GM12878 (cell line): ENCODE results near the gene DCAF11. TPM values are rescaled to one million over a fixed set of nuclear protein-coding genes. Genes with fewer than 3 reads are reported as not detected.

Experiments used
- ATAC-seq: fragments of 200-7000 bp; cut with Tn5 transposase; 3 replicates; pipeline ENCODE4 v1.9.1; 2020; ENCODE audit warnings: mild to moderate bottlenecking, moderate library complexity
- BruUV-seq: library from RNA; stranded (reverse); fragments of 400-500 nt; replicated peaks from 2 replicates; lab custom pipeline; 2021; lab: Mats Ljungman, UMichigan
- CTCF ChIA-PET: fragments of 300-600 bp; sonication (Branson Sonifier 250); formaldehyde crosslinking; extraction: SDS; loops from one replicate; lab custom pipeline; 2021; ENCODE audit warnings: inconsistent platforms; lab: Yijun Ruan, JAX
- POLR2A ChIA-PET: fragments of 350-600 bp; formaldehyde crosslinking; extraction: SDS; loops from one replicate; lab custom pipeline; 2021; ENCODE audit warnings: inconsistent platforms; lab: Charles Lee
- RAD21 ChIA-PET: fragments of 300-600 bp; sonication (Branson Sonifier 250); formaldehyde crosslinking; loops from one replicate; lab custom pipeline; 2023; ENCODE audit warnings: antibody characterized with exemption; ENCODE audit not compliant: unreplicated experiment; lab: Charles Lee
- SMC1A ChIA-PET: fragments of 300-600 bp; sonication (Branson Sonifier 250); formaldehyde crosslinking; loops from one replicate; lab custom pipeline; 2023; ENCODE audit not compliant: unreplicated experiment, uncharacterized antibody; lab: Charles Lee
- DNase-seq: peaks from one replicate; pipeline ENCODE4 v3.0.0-alpha.2; 2011; ENCODE audit warnings: low read depth, low spot score
- FAIRE-seq: peaks from 3 replicates; lab custom pipeline; 2011; peaks lifted over from hg19 to GRCh38; lab: Jason Lieb, UNC
- H2AFZ ChIP-seq: 2 replicates; pipeline ENCODE4 v1.6.0; 2011; ENCODE audit warnings: low read depth, low read length, control low read depth; ENCODE audit not compliant: control insufficient read depth
- H3K27ac ChIP-seq: 2 replicates; pipeline ENCODE4 v1.5.1; 2011; ENCODE audit warnings: control low read depth; ENCODE audit not compliant: control insufficient read depth, insufficient read depth
- H3K27me3 ChIP-seq, 2 experiments: replicated peaks in 1 of 2; 2 replicates each; pipeline versions ENCODE4 v1.6.0 to v1.6.1; 2011; ENCODE audit warnings: low read length in 1 of 2; ENCODE audit not compliant: control insufficient read depth in 2 of 2, insufficient read depth in 2 of 2
- H3K36me3 ChIP-seq, 2 experiments: 2 replicates each; pipeline ENCODE4 v1.5.1; 2011; ENCODE audit warnings: low read length in 1 of 2; ENCODE audit not compliant: control insufficient read depth in 2 of 2, insufficient read depth in 2 of 2
- H3K4me1 ChIP-seq: 2 replicates; pipeline ENCODE4 v1.6.1; 2011; ENCODE audit warnings: mild to moderate bottlenecking, low read length, moderate library complexity, mixed read lengths; ENCODE audit not compliant: control insufficient read depth, insufficient read depth
- H3K4me2 ChIP-seq: 2 replicates; pipeline ENCODE4 v1.6.0; 2011; ENCODE audit warnings: control low read depth; ENCODE audit not compliant: control insufficient read depth, insufficient read depth
- H3K4me3 ChIP-seq: fragments of 200-600 bp; sonication (generic); 2 replicates; pipeline ENCODE4 v1.5.1; 2016
- H3K79me2 ChIP-seq: 2 replicates; pipeline ENCODE4 v1.6.0; 2011; ENCODE audit warnings: low read length; ENCODE audit not compliant: control insufficient read depth, insufficient read depth
- H3K9ac ChIP-seq: 2 replicates; pipeline ENCODE4 v1.8.0; 2011; ENCODE audit warnings: low read length, control low read depth, mixed read lengths; ENCODE audit not compliant: control insufficient read depth, insufficient read depth
- H3K9me3 ChIP-seq: replicated peaks from 3 replicates; pipeline ENCODE4 v1.5.1; 2011; ENCODE audit warnings: mild to moderate bottlenecking, low read length; ENCODE audit not compliant: control insufficient read depth, insufficient read depth
- H4K20me1 ChIP-seq: 2 replicates; pipeline ENCODE4 v1.6.0; 2011; ENCODE audit not compliant: control insufficient read depth, insufficient read depth
- BCL3 ChIP-seq: IDR thresholded peaks from 2 replicates; pipeline ENCODE4 v1.6.1; 2011; ENCODE audit warnings: borderline replicate concordance, low read depth, mild to moderate bottlenecking, moderate library complexity, low read length; ENCODE audit not compliant: insufficient read depth, poor library complexity, severe bottlenecking
- CBFB ChIP-seq: IDR thresholded peaks from 2 replicates; pipeline ENCODE4 v1.6.1; 2016; ENCODE audit warnings: antibody characterized with exemption, low read depth
- ETV6 ChIP-seq, 2 experiments: fragments of 450-650 bp in 1 of 2; IDR thresholded peaks in 1 of 2; conservative IDR thresholded peaks in 1 of 2; 2 replicates each; pipeline ENCODE4 v1.6.1; 2014; ENCODE audit warnings: antibody characterized with exemption in 1 of 2, borderline replicate concordance in 1 of 2, low read depth in 1 of 2, mild to moderate bottlenecking in 1 of 2, moderate library complexity in 1 of 2
- HDAC6 ChIP-seq: fragments of 200-600 bp; sonication (generic); IDR thresholded peaks from one replicate; pipeline ENCODE4 v1.8.0; 2017; ENCODE audit warnings: antibody characterized with exemption; ENCODE audit not compliant: unreplicated experiment
- KAT2A ChIP-seq: conservative IDR thresholded peaks from 2 replicates; pipeline ENCODE4 v1.6.1; 2011; ENCODE audit warnings: low read depth, low read length; ENCODE audit not compliant: control insufficient read depth
- LARP7 ChIP-seq: fragments of 450-650 bp; IDR thresholded peaks from 2 replicates; pipeline ENCODE4 v1.6.1; 2017; ENCODE audit warnings: mild to moderate bottlenecking
- MXI1 ChIP-seq: fragments of 150-350 bp; IDR thresholded peaks from 2 replicates; pipeline ENCODE4 v1.6.1; 2011; ENCODE audit warnings: low read depth, mild to moderate bottlenecking, inconsistent platforms, low read length, improper control_type of control experiment
- SIN3A ChIP-seq: IDR thresholded peaks from 2 replicates; pipeline ENCODE4 v1.6.1; 2012; ENCODE audit warnings: low read depth, low read length, improper control_type of control experiment
- WRNIP1 ChIP-seq: IDR thresholded peaks from 2 replicates; pipeline ENCODE4 v1.6.1; 2011; ENCODE audit warnings: low read depth, low read length, improper control_type of control experiment, borderline replicate concordance
- WGBS: methylation state at CpG from one replicate; pipeline ENCODE4 v1.1.6; 2016; ENCODE audit warnings: low lambda C conversion rate; ENCODE audit not compliant: insufficient replicate concordance, insufficient coverage; ENCODE audit errors: missing lambda C conversion rate; 5-methylcytosine and 5-hydroxymethylcytosine counted together
- in situ Hi-C: fragments of 300-500 bp; cut with MboI; formaldehyde crosslinking; loops from 9 replicates; pipeline ENCODE4 v1.14.3; 2018; ENCODE audit warnings: mixed read lengths
- intact Hi-C: fragments of 100-400 bp; cut with micrococcal nuclease; formaldehyde crosslinking; loops from one replicate; pipeline ENCODE4 v1.14.2; 2022; ENCODE audit not compliant: unreplicated experiment
- polyA plus RNA-seq, 11 experiments: library from polyadenylated mRNA; depleted of rRNA in 4 of 11; unstranded in 6 of 11; stranded (reverse) in 5 of 11; fragments of >200 nt; fragmentation: Nextera tagmentation in 4 of 11; fragmentation: Illumina TruSeq in 1 of 11; extraction: Ambion mirVana in 4 of 11; extraction: Trizol in 1 of 11; gene quantifications; 1 replicate in 1 of 11; 2 replicates in 10 of 11; pipeline versions ENCODE4 v1.2.1 to v1.2.3, GENCODE V29; 2011 to 2016; ENCODE audit warnings: inconsistent platforms in 2 of 11, missing spikeins in 2 of 11, low read depth in 1 of 11
- total RNA-seq, 4 experiments: library from RNA; depleted of rRNA in 3 of 4; stranded (reverse); fragments of >200 nt in 3 of 4; fragmentation: Illumina TruSeq in 1 of 4; extraction: Trizol in 1 of 4; gene quantifications; 2 replicates each; pipeline versions ENCODE4 v1.2.1 to v1.2.3, GENCODE V29; 2013 to 2021
- TF ChIP-seq, protein P1 (sequence below): IDR thresholded peaks from 2 replicates; pipeline ENCODE4 v1.6.1; 2012; ENCODE audit warnings: mild to moderate bottlenecking, low read depth, low read length
- TF ChIP-seq, protein P2 (sequence below): fragments of 450-650 bp; IDR thresholded peaks from 2 replicates; pipeline ENCODE4 v1.6.1; 2017; ENCODE audit warnings: mild to moderate bottlenecking, moderate library complexity

The DCAF11 gene
- total and polyA plus RNA-seq, 10 of the 15 experiments (the other 5 are each of a cell fraction or from before 2014, with no cell fraction given): 13.4 to 91.2 (median 68.7) TPM

- TF ChIP-seq, protein P1, sequence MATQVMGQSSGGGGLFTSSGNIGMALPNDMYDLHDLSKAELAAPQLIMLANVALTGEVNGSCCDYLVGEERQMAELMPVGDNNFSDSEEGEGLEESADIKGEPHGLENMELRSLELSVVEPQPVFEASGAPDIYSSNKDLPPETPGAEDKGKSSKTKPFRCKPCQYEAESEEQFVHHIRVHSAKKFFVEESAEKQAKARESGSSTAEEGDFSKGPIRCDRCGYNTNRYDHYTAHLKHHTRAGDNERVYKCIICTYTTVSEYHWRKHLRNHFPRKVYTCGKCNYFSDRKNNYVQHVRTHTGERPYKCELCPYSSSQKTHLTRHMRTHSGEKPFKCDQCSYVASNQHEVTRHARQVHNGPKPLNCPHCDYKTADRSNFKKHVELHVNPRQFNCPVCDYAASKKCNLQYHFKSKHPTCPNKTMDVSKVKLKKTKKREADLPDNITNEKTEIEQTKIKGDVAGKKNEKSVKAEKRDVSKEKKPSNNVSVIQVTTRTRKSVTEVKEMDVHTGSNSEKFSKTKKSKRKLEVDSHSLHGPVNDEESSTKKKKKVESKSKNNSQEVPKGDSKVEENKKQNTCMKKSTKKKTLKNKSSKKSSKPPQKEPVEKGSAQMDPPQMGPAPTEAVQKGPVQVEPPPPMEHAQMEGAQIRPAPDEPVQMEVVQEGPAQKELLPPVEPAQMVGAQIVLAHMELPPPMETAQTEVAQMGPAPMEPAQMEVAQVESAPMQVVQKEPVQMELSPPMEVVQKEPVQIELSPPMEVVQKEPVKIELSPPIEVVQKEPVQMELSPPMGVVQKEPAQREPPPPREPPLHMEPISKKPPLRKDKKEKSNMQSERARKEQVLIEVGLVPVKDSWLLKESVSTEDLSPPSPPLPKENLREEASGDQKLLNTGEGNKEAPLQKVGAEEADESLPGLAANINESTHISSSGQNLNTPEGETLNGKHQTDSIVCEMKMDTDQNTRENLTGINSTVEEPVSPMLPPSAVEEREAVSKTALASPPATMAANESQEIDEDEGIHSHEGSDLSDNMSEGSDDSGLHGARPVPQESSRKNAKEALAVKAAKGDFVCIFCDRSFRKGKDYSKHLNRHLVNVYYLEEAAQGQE: no peak
These were observed 7.8 kb downstream of the DCAF11 start (continued) for GRCh38 chr14:24122416-24122815.

DNA sequence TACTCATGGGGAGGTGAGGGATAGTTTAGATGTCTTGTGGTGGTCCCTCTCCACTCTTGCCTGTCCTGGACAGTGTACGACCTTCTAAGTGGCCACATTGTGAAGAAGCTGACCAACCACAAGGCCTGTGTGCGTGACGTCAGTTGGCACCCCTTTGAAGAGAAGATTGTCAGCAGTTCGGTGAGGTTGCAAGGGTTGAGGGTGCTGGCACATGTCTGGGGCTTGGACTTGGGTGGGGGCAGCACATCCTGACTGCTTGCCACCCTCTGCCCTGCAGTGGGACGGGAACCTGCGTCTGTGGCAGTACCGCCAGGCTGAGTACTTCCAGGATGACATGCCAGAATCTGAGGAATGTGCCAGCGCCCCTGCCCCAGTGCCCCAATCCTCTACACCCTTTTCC is 8.3 kb downstream of the DCAF11 start:
- no peak for DNase-seq
- in situ Hi-C loops: loop anchor here (25.0 kb wide), 1 partner anchor 811 kb away; the partner anchor contains the start of genes BCL2L2, PABPN1 and PPP1R3E
- Histone ChIP-seq H2AFZ (no peak overlapping the region), H3K9ac (no peak overlapping the region; the same call in 1 of the 2 replicates), H3K9me3 (no peaks in the 10 kb centered on the region), H3K4me3 (no peak overlapping the region), H3K4me2 (peak overlapping the region; percentile 46; the same call in 1 of the 2 replicates), H4K20me1 (no peaks in the 10 kb centered on the region), H3K27me3 (no peaks in the 10 kb centered on the region), H3K36me3 (peaks cover 13 to 18% of the 10 kb centered on the region in 2 experiments), H3K79me2 (no peaks in the 10 kb centered on the region), H3K27ac (peak overlapping the region; percentile 78), H3K4me1 (peaks cover 24% of the 10 kb centered on the region)
- intact Hi-C loops: no loop called here
- SMC1A ChIA-PET: interaction anchor here (1.2 to 6.1 kb wide), 5 partner anchors 7 to 39 kb away, joined by 4 to 47 read pairs (median 7); partner anchors contain the start of genes DCAF11, IRF9 and NRL
- 98% methylated on average over 8 of the region's 8 CpGs for WGBS
- BruUV-seq: no TSS peak
- no peak for ATAC-seq
- RAD21 ChIA-PET: interaction anchor here (1.3 to 1.7 kb wide), 2 partner anchors 13 to 15 kb away, joined by 3 to 9 read pairs; partner anchors contain the start of gene PSME1
- FAIRE-seq: no peak
- CTCF ChIA-PET: interaction anchor here (0.7 kb wide), 1 partner anchor 8 kb away, joined by 5 read pairs; the partner anchor contains the start of genes DCAF11 and NRL
- POLR2A ChIA-PET: interaction anchor here (2.5 to 17.1 kb wide), 3 partner anchors 7 to 23 kb away, joined by 12 to 276 read pairs (median 52); partner anchors contain the start of genes DCAF11, EMC9, FITM1 and NRL
- TF ChIP-seq KAT2A (no peak), WRNIP1 (no peak), CBFB (no peak), BCL3 (no peak), MXI1 (no peak), HDAC6 (no peak), LARP7 (no peak), SIN3A (no peak), ETV6 (conservative IDR thresholded peaks at IDR 0.05 in 1 of 2, IDR thresholded peaks at IDR 0.05 in 1 of 2; ENCODE audit: borderline replicate concordance in 1 of 2, low read depth in 1 of 2) (no peak)
- TF ChIP-seq, protein P2, sequence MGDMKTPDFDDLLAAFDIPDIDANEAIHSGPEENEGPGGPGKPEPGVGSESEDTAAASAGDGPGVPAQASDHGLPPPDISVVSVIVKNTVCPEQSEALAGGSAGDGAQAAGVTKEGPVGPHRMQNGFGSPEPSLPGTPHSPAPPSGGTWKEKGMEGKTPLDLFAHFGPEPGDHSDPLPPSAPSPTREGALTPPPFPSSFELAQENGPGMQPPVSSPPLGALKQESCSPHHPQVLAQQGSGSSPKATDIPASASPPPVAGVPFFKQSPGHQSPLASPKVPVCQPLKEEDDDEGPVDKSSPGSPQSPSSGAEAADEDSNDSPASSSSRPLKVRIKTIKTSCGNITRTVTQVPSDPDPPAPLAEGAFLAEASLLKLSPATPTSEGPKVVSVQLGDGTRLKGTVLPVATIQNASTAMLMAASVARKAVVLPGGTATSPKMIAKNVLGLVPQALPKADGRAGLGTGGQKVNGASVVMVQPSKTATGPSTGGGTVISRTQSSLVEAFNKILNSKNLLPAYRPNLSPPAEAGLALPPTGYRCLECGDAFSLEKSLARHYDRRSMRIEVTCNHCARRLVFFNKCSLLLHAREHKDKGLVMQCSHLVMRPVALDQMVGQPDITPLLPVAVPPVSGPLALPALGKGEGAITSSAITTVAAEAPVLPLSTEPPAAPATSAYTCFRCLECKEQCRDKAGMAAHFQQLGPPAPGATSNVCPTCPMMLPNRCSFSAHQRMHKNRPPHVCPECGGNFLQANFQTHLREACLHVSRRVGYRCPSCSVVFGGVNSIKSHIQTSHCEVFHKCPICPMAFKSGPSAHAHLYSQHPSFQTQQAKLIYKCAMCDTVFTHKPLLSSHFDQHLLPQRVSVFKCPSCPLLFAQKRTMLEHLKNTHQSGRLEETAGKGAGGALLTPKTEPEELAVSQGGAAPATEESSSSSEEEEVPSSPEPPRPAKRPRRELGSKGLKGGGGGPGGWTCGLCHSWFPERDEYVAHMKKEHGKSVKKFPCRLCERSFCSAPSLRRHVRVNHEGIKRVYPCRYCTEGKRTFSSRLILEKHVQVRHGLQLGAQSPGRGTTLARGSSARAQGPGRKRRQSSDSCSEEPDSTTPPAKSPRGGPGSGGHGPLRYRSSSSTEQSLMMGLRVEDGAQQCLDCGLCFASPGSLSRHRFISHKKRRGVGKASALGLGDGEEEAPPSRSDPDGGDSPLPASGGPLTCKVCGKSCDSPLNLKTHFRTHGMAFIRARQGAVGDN: no peak
